Gastroesophageal sphincter (tissue), 4 donors: Measurements from ENCODE around the gene SOX15. TPM values are rescaled to one million over a fixed set of nuclear protein-coding genes. Genes with fewer than 3 reads are reported as not detected.

ENCODE experiments used
- ATAC-seq: fragments of 150-250 bp; one replicate; pipeline ENCODE4 v1.9.1; 2016; ENCODE audit warnings: mild to moderate bottlenecking, moderate library complexity
- H3K27ac ChIP-seq, 4 donors: fragments of 200-600 bp; sonication (generic) in 3 of 4; 1 replicate in 3 of 4; 2 replicates in 1 of 4; pipeline ENCODE4 v1.5.1; 2016 to 2019
- H3K27me3 ChIP-seq: fragments of 200-600 bp; sonication (generic); one replicate; pipeline ENCODE4 v1.5.1; 2019
- H3K36me3 ChIP-seq, 2 donors: fragments of 200-600 bp; sonication (generic); one replicate each; pipeline ENCODE4 v1.5.1; 2019; ENCODE audit warnings: control low read depth in 1 of 2
- H3K4me1 ChIP-seq, 3 donors: fragments of 200-600 bp; sonication (generic); 1 replicate in 2 of 3; 2 replicates in 1 of 3; pipeline ENCODE4 v1.5.1; 2016 to 2019; ENCODE audit warnings: control low read depth in 2 of 3
- H3K4me3 ChIP-seq, 2 donors: fragments of 200-600 bp; sonication (generic); one replicate each; pipeline ENCODE4 v1.5.1; 2019; ENCODE audit warnings: mild to moderate bottlenecking in 1 of 2, moderate library complexity in 1 of 2
- H3K9me3 ChIP-seq, 3 donors: fragments of 200-600 bp; sonication (generic); one replicate each; pipeline ENCODE4 v1.5.1; 2017 to 2019; ENCODE audit warnings: control low read depth in 2 of 3
- EP300 ChIP-seq: sonication (generic); formaldehyde crosslinking; IDR thresholded peaks from one replicate; pipeline ENCODE4 v1.6.1; 2017; ENCODE audit warnings: antibody characterized with exemption, mild to moderate bottlenecking
- POLR2A ChIP-seq, 2 donors: fragments of 450-650 bp; IDR thresholded peaks; one replicate each; pipeline ENCODE4 v1.6.1; 2017; ENCODE audit warnings: antibody characterized with exemption in 2 of 2, mild to moderate bottlenecking in 2 of 2, moderate library complexity in 1 of 2
- POLR2AphosphoS5 ChIP-seq: sonication (generic); formaldehyde crosslinking; IDR thresholded peaks from one replicate; pipeline ENCODE4 v1.6.1; 2017; ENCODE audit warnings: antibody characterized with exemption
- WGBS, 2 donors: methylation state at CpG; one replicate each; pipeline ENCODE4 v1.1.5; 2018; ENCODE audit warnings: low coverage in 1 of 2; 5-methylcytosine and 5-hydroxymethylcytosine counted together
- total RNA-seq, 4 donors: library from RNA; depleted of rRNA; stranded (reverse); fragments of >200 nt; gene quantifications; one replicate each; pipeline ENCODE4 v1.1.0, GENCODE V29; 2016
- TF ChIP-seq, protein P1 (sequence below), 4 experiments: fragments of 200-600 bp in 2 of 4; fragments of 450-650 bp in 2 of 4; sonication (generic) in 1 of 4; IDR thresholded peaks; one replicate each; pipeline ENCODE4 v1.5.1; 2017 to 2019; ENCODE audit warnings: antibody characterized with exemption in 4 of 4, mild to moderate bottlenecking in 2 of 4, moderate library complexity in 2 of 4

The SOX15 gene
- total RNA-seq, 4 donors from 2014 or later, result 5.1 to 9.0 (median 5.9) TPM

DNA sequence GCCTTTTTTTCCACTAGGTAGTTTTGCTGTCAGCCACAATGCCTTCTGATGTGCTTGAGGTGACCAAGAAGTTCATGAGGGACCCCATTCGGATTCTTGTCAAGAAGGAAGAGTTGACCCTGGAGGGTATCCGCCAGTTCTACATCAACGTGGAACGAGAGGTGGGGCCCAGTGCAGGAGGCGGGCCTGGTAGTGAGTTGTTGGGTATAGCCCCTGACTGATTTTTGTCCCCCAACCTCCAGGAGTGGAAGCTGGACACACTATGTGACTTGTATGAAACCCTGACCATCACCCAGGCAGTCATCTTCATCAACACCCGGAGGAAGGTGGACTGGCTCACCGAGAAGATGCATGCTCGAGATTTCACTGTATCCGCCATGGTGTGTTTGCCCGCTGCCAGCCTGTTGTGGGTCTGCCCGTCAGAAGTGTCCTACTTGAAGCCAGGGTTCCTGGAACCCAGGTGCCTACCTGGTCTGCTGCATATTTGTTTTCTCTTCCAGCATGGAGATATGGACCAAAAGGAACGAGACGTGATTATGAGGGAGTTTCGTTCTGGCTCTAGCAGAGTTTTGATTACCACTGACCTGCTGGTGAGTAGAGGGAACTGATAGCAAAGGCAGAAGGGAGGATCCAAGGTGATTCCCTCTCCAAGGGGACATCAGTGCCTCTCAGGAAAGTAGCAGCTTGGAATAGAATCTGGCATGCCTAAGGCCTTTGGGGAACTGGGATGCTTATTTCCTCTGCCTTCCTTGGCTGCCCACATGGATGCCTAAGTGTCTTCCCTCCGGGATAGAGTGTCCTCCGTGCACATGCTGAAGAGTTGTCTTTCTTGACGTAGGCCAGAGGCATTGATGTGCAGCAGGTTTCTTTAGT is 12.3 kb downstream of the SOX15 start:
- H3K4me1 ChIP-seq, result peaks cover 0 to 88% (median 33%) of the 10 kb centered on the region in 3 donors
- H3K36me3 ChIP-seq, result peaks cover 0 to 54% of the 10 kb centered on the region in 2 donors
- no peaks in the 10 kb centered on the region for H3K9me3 ChIP-seq
- no peak for ATAC-seq
- no peaks in the 10 kb centered on the region for H3K27me3 ChIP-seq
- no peak overlapping the region for H3K4me3 ChIP-seq
- no peak for TF ChIP-seq POLR2A (IDR thresholded peaks at IDR 0.05)
- TF ChIP-seq POLR2AphosphoS5, result no peak
- no peak for TF ChIP-seq EP300
- TF ChIP-seq, protein P1, sequence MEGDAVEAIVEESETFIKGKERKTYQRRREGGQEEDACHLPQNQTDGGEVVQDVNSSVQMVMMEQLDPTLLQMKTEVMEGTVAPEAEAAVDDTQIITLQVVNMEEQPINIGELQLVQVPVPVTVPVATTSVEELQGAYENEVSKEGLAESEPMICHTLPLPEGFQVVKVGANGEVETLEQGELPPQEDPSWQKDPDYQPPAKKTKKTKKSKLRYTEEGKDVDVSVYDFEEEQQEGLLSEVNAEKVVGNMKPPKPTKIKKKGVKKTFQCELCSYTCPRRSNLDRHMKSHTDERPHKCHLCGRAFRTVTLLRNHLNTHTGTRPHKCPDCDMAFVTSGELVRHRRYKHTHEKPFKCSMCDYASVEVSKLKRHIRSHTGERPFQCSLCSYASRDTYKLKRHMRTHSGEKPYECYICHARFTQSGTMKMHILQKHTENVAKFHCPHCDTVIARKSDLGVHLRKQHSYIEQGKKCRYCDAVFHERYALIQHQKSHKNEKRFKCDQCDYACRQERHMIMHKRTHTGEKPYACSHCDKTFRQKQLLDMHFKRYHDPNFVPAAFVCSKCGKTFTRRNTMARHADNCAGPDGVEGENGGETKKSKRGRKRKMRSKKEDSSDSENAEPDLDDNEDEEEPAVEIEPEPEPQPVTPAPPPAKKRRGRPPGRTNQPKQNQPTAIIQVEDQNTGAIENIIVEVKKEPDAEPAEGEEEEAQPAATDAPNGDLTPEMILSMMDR (IDR thresholded peaks at IDR 0.05), result no peak
- 64 to 66% methylated on average over 8 to 12 of the region's 17 CpGs for WGBS, 2 donors
- peak overlapping the region in 2 of 4 donors; percentile 20 to 92 for H3K27ac ChIP-seq

DNA sequence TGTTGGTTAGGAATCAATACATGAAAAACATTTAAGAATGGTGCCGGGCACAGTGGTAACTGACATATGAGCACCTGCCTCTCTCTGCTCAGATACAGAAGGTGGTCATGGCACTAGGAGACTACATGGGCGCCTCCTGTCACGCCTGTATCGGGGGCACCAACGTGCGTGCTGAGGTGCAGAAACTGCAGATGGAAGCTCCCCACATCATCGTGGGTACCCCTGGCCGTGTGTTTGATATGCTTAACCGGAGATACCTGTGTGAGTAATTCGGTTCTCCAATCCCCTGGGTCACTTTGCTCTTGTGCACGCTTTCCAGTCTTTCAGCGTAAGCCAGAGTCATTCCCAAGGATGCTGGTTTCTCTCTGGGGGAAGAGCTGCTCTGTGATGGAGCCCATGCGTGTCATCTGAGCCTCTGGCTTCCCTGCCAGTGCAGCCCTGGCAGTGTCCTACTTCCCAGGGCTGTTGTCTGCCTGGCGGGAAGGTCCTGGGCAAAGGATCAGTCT is 13.4 kb downstream of the SOX15 start:
- H3K27me3 ChIP-seq, result no peaks in the 10 kb centered on the region
- H3K4me1 ChIP-seq, result peaks cover 0 to 81% (median 27%) of the 10 kb centered on the region in 3 donors
- H3K27ac ChIP-seq, result no peak overlapping the region
- TF ChIP-seq POLR2AphosphoS5 (peak; percentile 2), EP300 (no peak), POLR2A (IDR thresholded peaks at IDR 0.05) (no peak)
- TF ChIP-seq, protein P1 (IDR thresholded peaks at IDR 0.05), result no peak
- no peak overlapping the region for H3K4me3 ChIP-seq
- H3K9me3 ChIP-seq, result no peaks in the 10 kb centered on the region
- H3K36me3 ChIP-seq, result peaks cover 0 to 55% of the 10 kb centered on the region in 2 donors
- 76 to 85% methylated on average over 3 to 8 of the region's 14 CpGs for WGBS, 2 donors
- no peak for ATAC-seq

DNA sequence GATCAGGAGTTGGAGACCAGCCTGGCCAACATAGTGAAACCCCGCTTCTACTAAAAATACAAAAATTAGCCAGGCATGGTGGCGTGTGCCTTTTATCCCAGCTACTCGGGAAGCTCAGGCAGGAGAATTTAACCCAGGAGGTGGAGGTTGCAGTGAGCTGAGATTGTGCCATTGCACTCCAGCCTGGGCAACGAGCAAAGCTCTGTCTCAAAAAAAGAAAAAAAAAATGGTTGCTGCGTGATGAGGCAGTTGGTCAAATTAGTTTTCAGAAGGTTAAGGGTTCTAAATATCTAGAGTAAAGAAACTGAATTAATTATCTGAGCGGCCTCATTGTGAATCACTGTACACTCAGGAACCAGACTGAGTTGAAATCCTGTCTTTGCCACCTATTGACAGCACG is 13.9 kb downstream of the SOX15 start:
- Histone ChIP-seq H3K4me3 (no peak overlapping the region), H3K9me3 (no peaks in the 10 kb centered on the region), H3K27me3 (no peaks in the 10 kb centered on the region), H3K4me1 (peaks cover 0 to 76% (median 27%) of the 10 kb centered on the region in 3 donors), H3K27ac (peak overlapping the region in 2 of 4 donors; percentile 98 to 100), H3K36me3 (peaks cover 0 to 60% of the 10 kb centered on the region in 2 donors)
- 61 to 92% methylated on average over 2 to 4 of the region's 7 CpGs for WGBS, 2 donors
- ATAC-seq, result no peak
- no peak for TF ChIP-seq POLR2A (IDR thresholded peaks at IDR 0.05)

DNA sequence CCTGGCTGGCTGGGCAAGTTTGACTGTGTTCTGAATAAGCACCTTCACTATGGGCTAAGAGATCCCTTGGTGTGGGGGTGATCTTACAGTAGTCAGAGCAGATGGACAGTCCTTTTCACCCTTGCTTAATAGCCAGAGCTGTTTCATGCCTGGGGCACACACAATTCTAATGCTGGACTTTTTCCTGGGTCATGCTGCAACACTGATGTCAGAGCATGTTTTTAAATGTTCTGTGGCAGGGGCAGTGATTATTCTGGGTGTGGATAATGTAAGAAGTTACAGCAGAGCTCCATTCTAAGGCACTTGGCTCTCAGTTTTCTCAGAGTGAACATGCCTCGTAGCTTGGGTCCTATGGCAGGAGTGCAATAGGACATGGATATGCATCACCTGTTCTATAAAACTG is 14.4 kb downstream of the SOX15 start:
- H3K4me1 ChIP-seq, result peaks cover 0 to 71% (median 23%) of the 10 kb centered on the region in 3 donors
- no peaks in the 10 kb centered on the region for H3K9me3 ChIP-seq
- H3K27me3 ChIP-seq, result no peaks in the 10 kb centered on the region
- H3K36me3 ChIP-seq, result peaks cover 0 to 65% of the 10 kb centered on the region in 2 donors
- TF ChIP-seq POLR2AphosphoS5 (no peak), POLR2A (IDR thresholded peaks at IDR 0.05) (no peak), EP300 (no peak)
- TF ChIP-seq, protein P1 (IDR thresholded peaks at IDR 0.05), result no peak
- no CpG with 5 or more reads among the region's 1 CpG for WGBS, 2 donors
- peak overlapping the region in 3 of 4 donors; percentile 98 to 100 (median 100) for H3K27ac ChIP-seq
- H3K4me3 ChIP-seq, result no peak overlapping the region
- ATAC-seq, result no peak

DNA sequence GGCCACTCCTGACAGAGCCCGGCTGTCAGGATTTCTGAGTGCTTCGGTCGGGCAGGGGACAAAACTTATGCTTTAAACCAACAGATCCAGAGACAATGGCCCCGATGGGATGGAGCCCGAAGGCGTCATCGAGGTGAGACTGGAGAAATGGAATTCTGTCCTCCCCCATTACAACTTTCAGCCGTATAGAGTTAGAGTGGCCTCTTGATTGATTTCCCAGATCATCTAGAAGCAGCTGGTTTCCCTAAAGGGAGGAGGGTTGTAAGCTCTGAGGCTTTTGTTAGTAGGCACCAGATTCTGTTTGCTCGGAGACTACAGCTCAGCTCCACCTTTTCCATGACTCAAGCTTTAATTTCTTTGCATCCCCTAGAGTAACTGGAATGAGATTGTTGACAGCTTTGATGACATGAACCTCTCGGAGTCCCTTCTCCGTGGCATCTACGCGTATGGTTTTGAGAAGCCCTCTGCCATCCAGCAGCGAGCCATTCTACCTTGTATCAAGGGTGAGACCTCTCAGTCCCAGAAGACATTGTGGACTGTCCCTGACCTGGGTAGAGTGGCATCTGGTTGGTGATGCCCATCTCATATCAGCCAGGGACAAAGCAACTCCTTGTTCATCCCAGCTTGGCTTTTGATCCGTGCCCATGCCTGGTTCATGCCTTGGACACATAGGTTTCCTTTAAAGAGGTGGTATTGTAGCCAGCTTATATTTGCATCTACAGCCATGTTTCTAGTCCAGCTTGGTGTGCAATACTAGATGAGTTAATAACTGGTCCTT is 15.5 kb downstream of the SOX15 start:
- ATAC-seq, result no peak
- Histone ChIP-seq H3K27me3 (no peaks in the 10 kb centered on the region), H3K9me3 (no peaks in the 10 kb centered on the region), H3K36me3 (peaks cover 0 to 76% of the 10 kb centered on the region in 2 donors), H3K4me1 (peaks cover 0 to 60% (median 20%) of the 10 kb centered on the region in 3 donors), H3K4me3 (peak overlapping the region; percentile 49 to 95), H3K27ac (peak overlapping the region; percentile 34 to 100 (median 99))
- 9 to 24% methylated on average over 5 to 9 of the region's 15 CpGs for WGBS, 2 donors
- no peak for TF ChIP-seq POLR2A (IDR thresholded peaks at IDR 0.05)
- peak; percentile 1 for TF ChIP-seq POLR2AphosphoS5
- no peak for TF ChIP-seq EP300
- TF ChIP-seq, protein P1 (IDR thresholded peaks at IDR 0.05), result no peak
